Retinal pigment epithelial cell (primary cell): ENCODE measurements around the gene ZNF638.

Experiments
- DNase-seq: peaks from one replicate; pipeline ENCODE4 v3.0.0-alpha.2; 2010; ENCODE audit warnings: low read depth
- H3K4me3 ChIP-seq: 2 replicates; pipeline ENCODE4 v1.5.1; 2011; ENCODE audit warnings: mild to moderate bottlenecking, low read length, control low read depth, moderate library complexity
- CTCF ChIP-seq: conservative IDR thresholded peaks from 2 replicates; pipeline ENCODE4 v1.5.1; 2011; ENCODE audit warnings: low read depth, low read length, control low read depth, inconsistent platforms

The ZNF638 gene

DNA sequence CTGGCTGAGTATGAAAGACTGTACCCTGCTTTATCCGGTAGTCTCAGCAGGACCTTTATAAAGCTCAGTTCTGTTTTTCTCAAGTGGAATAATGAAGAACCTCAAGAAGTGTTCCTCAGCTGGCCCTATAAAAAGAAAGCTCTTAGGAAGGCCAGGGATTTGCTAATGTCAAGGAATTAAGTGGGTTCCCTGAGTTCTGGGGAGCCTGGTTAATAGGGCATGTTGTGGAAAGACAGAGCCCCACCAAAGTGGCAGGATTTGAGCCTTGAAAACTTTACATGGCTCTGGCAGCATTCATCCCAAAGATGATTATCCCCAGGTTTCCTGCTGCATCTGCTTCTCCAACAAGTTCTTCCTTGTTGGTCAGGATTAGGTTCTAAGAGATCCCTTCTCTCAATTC, 114.9 kb downstream of the ZNF638 start:
- H3K4me3 ChIP-seq, result no peak overlapping the region
- TF ChIP-seq CTCF, result no peak
- DNase-seq, result no peak

DNA sequence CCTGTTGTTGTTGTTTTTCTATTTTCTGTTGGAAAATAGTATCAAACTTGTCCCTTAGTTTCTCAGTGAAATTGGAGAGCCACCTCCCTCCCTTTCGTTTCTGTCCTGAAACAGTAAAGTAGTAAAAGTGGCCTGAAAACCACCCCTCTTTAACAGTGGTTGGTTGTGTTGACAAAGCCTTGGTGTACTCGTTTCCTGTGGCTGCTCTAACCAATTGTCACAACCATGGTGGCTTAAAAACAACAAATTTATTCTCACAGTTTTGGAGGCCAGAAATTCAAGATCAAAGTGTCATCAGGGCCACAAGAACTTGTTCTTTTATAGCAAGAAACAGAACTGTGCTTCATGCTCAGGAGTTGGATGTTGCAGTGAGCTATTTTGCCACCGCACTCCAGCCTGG, 117.8 kb downstream of the ZNF638 start:
- no peak for DNase-seq
- no peak for TF ChIP-seq CTCF
- no peak overlapping the region for H3K4me3 ChIP-seq

DNA sequence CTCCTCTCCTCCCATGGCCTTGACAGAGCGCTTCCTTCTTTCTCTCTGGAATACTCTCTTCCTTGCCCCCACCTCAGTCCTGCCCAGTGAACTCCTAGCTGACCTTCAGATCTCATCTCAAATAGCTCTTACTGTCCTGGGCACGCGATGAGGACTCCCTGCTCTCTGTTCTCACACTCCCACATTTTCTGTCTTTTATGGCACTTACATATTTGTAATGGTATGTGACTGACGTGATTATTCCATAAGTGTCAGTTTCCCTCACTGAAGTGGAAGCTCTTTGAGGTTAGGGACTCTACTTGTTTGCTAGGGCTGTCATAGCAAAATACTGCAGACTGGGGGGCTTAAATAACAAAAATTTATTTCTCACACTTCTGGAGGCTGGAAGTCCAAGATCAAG, 120.1 kb downstream of the ZNF638 start:
- TF ChIP-seq CTCF, result no peak
- DNase-seq, result no peak
- no peak overlapping the region for H3K4me3 ChIP-seq

- TF ChIP-seq CTCF, result peak; percentile 29
- H3K4me3 ChIP-seq, result no peak overlapping the region
- DNase-seq, result no peak
These were observed 121.0 kb downstream of the ZNF638 start for GRCh38 chr2:71452565-71452964.

DNA sequence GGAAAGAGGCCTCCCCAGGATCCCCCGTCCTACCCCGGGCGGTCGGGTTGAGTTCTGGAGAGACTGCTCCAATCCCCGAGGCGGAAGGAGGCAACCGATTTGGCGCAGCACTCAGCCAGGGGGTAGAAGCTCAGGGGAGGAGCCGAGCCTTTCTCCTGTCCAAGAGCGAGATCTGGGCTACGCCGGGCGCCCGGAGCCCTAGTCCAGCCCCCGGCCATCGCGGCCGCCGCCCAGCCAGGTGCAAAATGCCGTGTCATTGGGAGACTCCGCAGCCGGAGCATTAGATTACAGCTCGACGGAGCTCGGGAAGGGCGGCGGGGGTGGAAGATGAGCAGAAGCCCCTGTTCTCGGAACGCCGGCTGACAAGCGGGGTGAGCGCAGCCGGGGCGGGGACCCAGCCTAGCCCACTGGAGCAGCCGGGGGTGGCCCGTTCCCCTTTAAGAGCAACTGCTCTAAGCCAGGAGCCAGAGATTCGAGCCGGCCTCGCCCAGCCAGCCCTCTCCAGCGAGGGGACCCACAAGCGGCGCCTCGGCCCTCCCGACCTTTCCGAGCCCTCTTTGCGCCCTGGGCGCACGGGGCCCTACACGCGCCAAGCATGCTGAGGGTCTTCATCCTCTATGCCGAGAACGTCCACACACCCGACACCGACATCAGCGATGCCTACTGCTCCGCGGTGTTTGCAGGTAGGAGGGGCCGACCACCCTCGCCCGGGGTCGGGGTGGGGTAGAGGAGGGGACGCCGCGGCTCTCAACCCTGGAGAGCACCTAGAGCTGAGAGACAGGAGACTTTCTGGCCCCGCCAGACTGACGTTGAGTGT, 122.0 kb downstream of the ZNF638 start, which contains the start of gene DYSF:
TSS of gene DYSF (plus strand) at position 158 of the 817 bp plus-strand sequence.
- TF ChIP-seq CTCF, result no peak
- DNase-seq, result no peak
- peak within 1 kb of the TSS; percentile 50 for H3K4me3 ChIP-seq

GRCh38 chr2:71454221-71455010, 122.8 kb downstream of the ZNF638 start:
- TF ChIP-seq CTCF, result no peak
- H3K4me3 ChIP-seq, result peak overlapping the region; percentile 50
- DNase-seq, result no peak
